NB4 (cell line): ENCODE measurements around the gene NAV3.

Experiments used
- CTCF ChIP-seq: IDR thresholded peaks from one replicate; pipeline ENCODE4 v1.5.1; 2012; ENCODE audit warnings: low read depth, low read length
- MYC ChIP-seq: IDR thresholded peaks from 2 replicates; pipeline ENCODE4 v1.6.1; 2011; ENCODE audit warnings: low read depth, low read length
- POLR2A ChIP-seq: IDR thresholded peaks from 2 replicates; pipeline ENCODE4 v1.6.1; 2011; ENCODE audit warnings: mild to moderate bottlenecking; ENCODE audit not compliant: insufficient read length; ENCODE audit errors: extremely low read depth

- TF ChIP-seq CTCF (no peak), POLR2A (no peak), MYC (no peak)
Measured at GRCh38 chr12:77835969-77836368, 5.3 kb downstream of the NAV3 start.
